ENCODE data around the gene ST6GALNAC2.
"Not testable (repeated sequence)": the region's sequence is repeated elsewhere in the genome, so short reads cannot be mapped to it uniquely, and the experiment has no call there.

Gene ST6GALNAC2

DNA sequence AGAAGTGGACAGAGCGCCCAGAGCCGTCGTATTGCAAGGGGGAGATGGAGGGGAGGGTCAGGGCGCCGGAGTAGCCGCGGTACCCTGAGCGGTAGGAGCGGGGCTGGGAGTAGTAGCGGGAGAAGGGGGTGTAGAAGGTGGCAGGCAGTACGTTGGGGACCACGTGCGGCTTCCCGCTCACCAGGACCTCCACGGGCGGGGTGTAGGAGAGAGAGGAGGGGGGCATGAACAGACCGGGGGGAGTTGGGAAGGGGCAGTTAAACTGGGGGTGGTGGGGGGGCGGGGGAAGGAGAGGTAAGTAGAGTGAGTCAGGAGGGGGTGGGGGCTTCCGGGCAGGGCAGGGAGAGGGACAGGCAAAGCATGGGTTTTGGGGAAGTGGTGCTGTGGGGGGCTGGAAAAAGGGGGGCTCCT, 16.8 kb downstream of the ST6GALNAC2 start:
- H3K36me3 ChIP-seq (ENCODE audit: control insufficient read depth, insufficient read depth, low read length): peaks cover 27% of the 10 kb centered on the region
- no peak overlapping the region for H3K4me3 ChIP-seq (ENCODE audit: extremely low read depth, insufficient read depth, low read length, poor library complexity, severe bottlenecking)
- H3K27ac ChIP-seq (ENCODE audit: low read depth, low read length, severe bottlenecking): no peak overlapping the region
- 53 to 69% methylated on average over 4 to 8 of the region's 19 CpGs for WGBS, 2 experiments (ENCODE audit: insufficient coverage in 2 of 2)
- H3K4me1 ChIP-seq (ENCODE audit: control insufficient read depth, insufficient read depth, low read length, poor library complexity, severe bottlenecking): peaks cover 3% of the 10 kb centered on the region
- H3K9me3 ChIP-seq (ENCODE audit: control insufficient read depth, low read length): peaks cover 7% of the 10 kb centered on the region

DNA sequence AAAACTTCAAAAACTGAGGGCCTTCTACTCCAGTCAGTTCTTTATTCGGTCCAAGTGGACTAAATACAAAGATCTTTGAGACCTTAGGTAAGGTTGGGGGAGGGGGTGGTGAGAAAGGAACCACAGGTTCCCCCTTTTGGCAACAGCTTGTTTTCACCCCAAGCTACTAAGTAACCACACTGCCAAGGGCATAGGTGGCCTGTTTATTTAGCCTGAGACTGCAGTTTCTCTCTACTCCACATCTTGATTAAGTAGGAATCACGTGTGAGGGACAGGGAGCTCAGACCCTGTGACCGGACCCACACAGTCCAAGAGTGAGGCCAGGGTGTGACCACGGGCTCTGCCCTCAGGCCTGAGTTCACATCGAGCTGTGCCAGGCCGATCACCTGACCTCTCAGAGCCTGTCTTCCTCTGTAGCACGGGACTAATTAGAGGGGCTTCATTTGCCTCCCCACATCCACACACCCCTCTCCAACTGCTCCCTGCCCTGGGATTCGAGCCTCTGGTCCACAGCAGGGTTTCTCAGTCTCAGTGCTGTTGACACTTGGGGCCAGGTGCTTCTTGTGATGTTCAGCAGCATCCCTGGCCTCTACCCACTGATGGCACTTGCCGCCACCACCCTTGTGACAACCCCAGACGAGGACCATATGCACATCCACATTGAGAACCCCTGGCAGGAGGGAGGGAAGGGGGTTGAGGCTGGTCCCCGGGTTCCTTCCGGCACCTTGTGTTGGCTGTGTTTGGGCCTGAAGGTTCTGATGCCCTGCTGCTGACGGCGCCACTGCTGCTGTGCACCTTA, 17.8 kb downstream of the ST6GALNAC2 start:
- H3K27ac ChIP-seq (ENCODE audit: low read depth, low read length, severe bottlenecking): no peak overlapping the region
- peaks cover 36% of the 10 kb centered on the region for H3K36me3 ChIP-seq (ENCODE audit: control insufficient read depth, insufficient read depth, low read length)
- H3K4me3 ChIP-seq (ENCODE audit: extremely low read depth, insufficient read depth, low read length, poor library complexity, severe bottlenecking): no peak overlapping the region
- H3K4me1 ChIP-seq (ENCODE audit: control insufficient read depth, insufficient read depth, low read length, poor library complexity, severe bottlenecking): peaks cover 4% of the 10 kb centered on the region
- 77 to 86% methylated on average over 10 to 11 of the region's 14 CpGs for WGBS, 2 experiments (ENCODE audit: insufficient coverage in 2 of 2)
- H3K9me3 ChIP-seq (ENCODE audit: control insufficient read depth, low read length): peaks cover 7% of the 10 kb centered on the region

DNA sequence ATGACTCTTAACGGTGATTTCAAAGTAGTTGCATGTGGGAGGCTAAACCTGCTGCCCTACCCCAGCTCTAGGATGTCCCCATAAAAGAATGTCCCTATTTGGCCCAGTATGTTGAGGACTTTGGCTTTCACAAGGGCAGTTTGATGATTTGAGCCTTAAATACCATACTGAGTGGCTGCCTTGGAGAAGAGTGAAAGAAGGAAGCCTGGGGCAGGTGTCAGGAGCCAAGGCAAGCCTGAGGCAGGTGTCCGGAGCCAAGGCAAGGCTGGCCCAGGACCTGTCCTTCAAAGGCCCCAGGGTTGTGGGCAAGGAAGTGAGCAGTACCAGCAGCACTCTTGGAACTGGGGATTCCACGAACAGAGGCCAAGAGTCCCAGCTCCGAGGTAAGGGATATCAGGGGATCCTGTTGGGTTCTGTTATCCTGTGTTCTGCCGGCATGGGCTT, 18.6 kb downstream of the ST6GALNAC2 start:
- 81 to 83% methylated on average over 5 of the region's 5 CpGs for WGBS, 2 experiments (ENCODE audit: insufficient coverage in 2 of 2)
- no peak overlapping the region for H3K27ac ChIP-seq (ENCODE audit: low read depth, low read length, severe bottlenecking)
- H3K9me3 ChIP-seq (ENCODE audit: control insufficient read depth, low read length): peaks cover 7% of the 10 kb centered on the region
- H3K36me3 ChIP-seq (ENCODE audit: control insufficient read depth, insufficient read depth, low read length): peaks cover 43% of the 10 kb centered on the region
- H3K4me1 ChIP-seq (ENCODE audit: control insufficient read depth, insufficient read depth, low read length, poor library complexity, severe bottlenecking): peaks cover 8% of the 10 kb centered on the region
- no peak overlapping the region for H3K4me3 ChIP-seq (ENCODE audit: extremely low read depth, insufficient read depth, low read length, poor library complexity, severe bottlenecking)

DNA sequence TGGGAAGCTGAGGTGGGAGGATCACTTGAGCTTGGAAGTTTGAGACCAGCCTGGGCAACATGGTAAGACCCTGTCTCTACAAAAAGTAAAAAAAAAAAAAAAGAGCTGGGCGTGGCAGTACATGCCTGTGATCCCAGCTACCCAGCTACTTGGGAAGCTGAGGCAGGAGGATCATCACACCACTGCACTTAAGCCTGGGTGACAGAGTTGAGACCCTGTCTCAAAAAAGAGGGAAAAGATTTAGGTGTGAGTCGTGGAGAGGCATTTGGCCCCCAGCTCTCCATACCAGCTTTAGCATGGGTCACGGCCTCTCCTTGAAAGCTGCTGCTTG, 19.1 kb downstream of the ST6GALNAC2 start:
- Histone ChIP-seq H3K4me1 (ENCODE audit: control insufficient read depth, insufficient read depth, low read length, poor library complexity, severe bottlenecking) (peaks cover 12% of the 10 kb centered on the region), H3K27ac (ENCODE audit: low read depth, low read length, severe bottlenecking) (no peak overlapping the region), H3K36me3 (ENCODE audit: control insufficient read depth, insufficient read depth, low read length) (peaks cover 47% of the 10 kb centered on the region), H3K9me3 (ENCODE audit: control insufficient read depth, low read length) (peaks cover 7% of the 10 kb centered on the region), H3K4me3 (ENCODE audit: extremely low read depth, insufficient read depth, low read length, poor library complexity, severe bottlenecking) (no peak overlapping the region)
- 40 to 41% methylated on average over 2 to 3 of the region's 3 CpGs for WGBS, 2 experiments (ENCODE audit: insufficient coverage in 2 of 2)

DNA sequence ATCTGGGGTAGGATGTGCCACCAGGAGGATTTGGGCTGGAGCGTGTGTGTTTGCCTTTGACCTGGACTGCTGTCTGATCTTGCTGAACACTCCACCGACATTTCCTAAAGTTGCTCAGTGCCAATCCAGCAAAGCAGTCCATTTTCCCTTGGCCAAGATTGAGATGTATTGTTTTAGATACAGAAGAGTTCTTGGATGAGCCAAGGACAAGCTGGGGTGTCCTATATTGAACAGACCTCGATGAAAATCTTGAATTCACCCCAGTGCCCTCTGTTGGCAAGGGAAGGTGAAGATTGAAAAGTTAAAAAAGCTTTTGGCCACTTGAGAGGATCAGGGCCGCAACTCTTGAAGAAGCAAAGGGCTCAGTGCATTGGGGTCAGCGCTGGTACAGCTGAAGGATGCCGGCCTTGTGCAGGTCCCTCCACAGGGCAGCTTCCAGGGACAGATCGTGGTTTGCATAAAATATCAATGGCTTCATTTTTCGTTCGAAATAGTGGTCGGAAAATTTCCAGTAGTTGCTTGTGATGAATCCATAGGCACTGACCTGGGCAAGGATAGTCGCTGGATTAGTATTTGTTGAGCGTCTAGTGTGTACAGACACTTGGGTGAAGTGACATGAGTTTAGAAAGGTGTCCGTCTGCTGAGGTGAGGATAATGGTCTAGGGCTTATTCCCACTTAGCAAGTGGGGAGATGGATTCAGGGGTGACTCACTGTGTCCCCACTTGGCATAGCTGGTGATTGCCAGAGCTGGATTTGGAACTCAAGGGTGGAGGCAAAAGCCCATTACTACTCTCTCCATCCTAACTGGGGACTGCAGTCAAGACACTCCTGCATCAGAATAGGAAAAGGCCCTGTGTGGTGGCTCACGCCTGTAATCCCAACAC, 19.7 kb downstream of the ST6GALNAC2 start:
- WGBS, 2 experiments (ENCODE audit: insufficient coverage in 2 of 2): 93 to 94% methylated on average over 11 to 13 of the region's 14 CpGs
- no peak overlapping the region for H3K27ac ChIP-seq (ENCODE audit: low read depth, low read length, severe bottlenecking)
- no peak overlapping the region for H3K4me3 ChIP-seq (ENCODE audit: extremely low read depth, insufficient read depth, low read length, poor library complexity, severe bottlenecking)
- peaks cover 6% of the 10 kb centered on the region for H3K9me3 ChIP-seq (ENCODE audit: control insufficient read depth, low read length)
- H3K36me3 ChIP-seq (ENCODE audit: control insufficient read depth, insufficient read depth, low read length): peaks cover 53% of the 10 kb centered on the region
- peaks cover 18% of the 10 kb centered on the region for H3K4me1 ChIP-seq (ENCODE audit: control insufficient read depth, insufficient read depth, low read length, poor library complexity, severe bottlenecking)

DNA sequence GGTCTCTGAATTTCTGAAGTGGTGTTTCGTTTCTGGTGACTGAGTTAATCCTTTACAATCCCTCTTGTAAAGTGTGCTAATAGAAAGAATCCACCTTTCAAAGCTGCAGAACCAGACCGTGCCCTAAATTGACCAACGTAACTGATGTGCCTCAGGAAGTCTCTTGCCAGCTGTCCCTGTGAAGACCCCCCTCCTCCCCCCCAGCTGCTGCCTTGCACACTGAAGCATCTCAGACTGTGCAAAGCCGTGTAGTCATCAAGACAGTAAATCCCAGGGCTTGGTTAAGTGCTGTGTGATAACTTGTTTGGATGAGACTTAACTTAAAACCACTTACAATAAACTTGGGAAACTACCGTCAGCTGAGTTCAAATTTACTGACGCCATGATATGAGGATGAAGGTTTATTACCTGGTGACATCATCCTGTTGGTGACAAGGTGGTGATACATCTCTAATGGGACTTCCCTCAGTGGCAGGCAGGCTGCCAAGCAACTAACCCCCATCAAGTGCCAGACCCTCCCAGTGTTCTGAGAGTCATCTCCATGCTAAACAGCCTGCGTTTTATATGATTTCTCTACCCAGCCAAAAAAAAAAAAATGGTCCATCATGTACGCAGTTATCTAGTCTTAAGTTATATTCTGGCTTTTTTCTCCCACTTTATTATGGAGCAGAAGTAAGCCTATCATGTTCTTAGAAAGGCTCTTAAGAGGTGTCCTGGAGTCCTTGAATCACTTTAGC, 20.5 kb downstream of the ST6GALNAC2 start:
- H3K9me3 ChIP-seq (ENCODE audit: control insufficient read depth, low read length); H3K4me3 ChIP-seq (ENCODE audit: extremely low read depth, insufficient read depth, low read length, poor library complexity, severe bottlenecking); H3K27ac ChIP-seq (ENCODE audit: low read depth, low read length, severe bottlenecking): not testable (repeated sequence)
- WGBS, 2 experiments (ENCODE audit: insufficient coverage in 2 of 2): 80 to 100% methylated on average over 1 to 2 of the region's 8 CpGs
- H3K36me3 ChIP-seq (ENCODE audit: control insufficient read depth, insufficient read depth, low read length): peaks cover 61% of the 10 kb centered on the region
- H3K4me1 ChIP-seq (ENCODE audit: control insufficient read depth, insufficient read depth, low read length, poor library complexity, severe bottlenecking): peaks cover 26% of the 10 kb centered on the region

DNA sequence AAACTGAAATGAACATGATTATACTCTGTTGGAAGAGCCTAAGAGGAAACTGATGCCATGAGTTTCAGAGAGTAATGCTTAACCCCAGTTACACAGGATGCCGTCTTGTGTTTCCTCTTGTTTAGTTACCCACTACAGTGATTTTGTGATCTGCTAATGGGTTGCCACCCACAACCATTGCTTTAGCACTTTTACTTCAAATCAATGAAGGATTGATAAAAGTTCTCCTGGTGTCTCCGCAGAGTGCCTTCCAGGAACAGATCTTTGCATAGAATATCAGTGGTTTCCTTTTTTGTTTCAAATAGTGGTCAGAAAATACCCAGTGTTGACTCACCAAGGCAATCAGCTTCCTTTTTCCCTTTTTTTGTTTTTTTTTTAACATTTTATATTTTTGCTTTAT, 22.3 kb downstream of the ST6GALNAC2 start:
- Histone ChIP-seq H3K4me1 (ENCODE audit: control insufficient read depth, insufficient read depth, low read length, poor library complexity, severe bottlenecking) (peaks cover 26% of the 10 kb centered on the region), H3K36me3 (ENCODE audit: control insufficient read depth, insufficient read depth, low read length) (peaks cover 75% of the 10 kb centered on the region)
- not testable (repeated sequence) for H3K27ac ChIP-seq (ENCODE audit: low read depth, low read length, severe bottlenecking); H3K9me3 ChIP-seq (ENCODE audit: control insufficient read depth, low read length); H3K4me3 ChIP-seq (ENCODE audit: extremely low read depth, insufficient read depth, low read length, poor library complexity, severe bottlenecking)
- 83% methylated on average over 1 of the region's 2 CpGs; no CpG with 5 or more reads in 1 of the 2 experiments for WGBS, 2 experiments (ENCODE audit: insufficient coverage in 2 of 2)

DNA sequence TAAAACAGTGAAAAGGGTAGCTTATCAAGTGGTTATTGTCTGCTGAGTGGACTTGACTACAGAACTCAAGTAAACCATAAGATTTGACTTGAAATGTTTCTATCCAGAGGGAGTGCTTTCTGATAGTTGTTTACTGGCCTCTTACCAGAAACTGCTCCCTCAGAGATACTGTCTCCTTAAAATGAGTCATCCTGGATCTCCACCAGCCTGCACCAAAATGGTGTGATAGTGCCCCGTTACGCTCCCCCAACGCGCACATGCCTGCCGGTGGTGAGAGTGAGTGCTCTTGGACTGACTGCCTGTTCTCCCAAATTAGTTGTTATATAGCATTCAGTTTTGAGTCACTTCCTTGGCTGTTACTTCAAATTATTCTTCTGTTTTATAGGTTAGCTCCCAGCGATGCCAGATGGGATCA, 22.9 kb downstream of the ST6GALNAC2 start:
- no peaks in the 10 kb centered on the region for H3K9me3 ChIP-seq (ENCODE audit: control insufficient read depth, low read length)
- peak overlapping the region; percentile 76 for H3K27ac ChIP-seq (ENCODE audit: low read depth, low read length, severe bottlenecking)
- peaks cover 26% of the 10 kb centered on the region for H3K4me1 ChIP-seq (ENCODE audit: control insufficient read depth, insufficient read depth, low read length, poor library complexity, severe bottlenecking)
- H3K36me3 ChIP-seq (ENCODE audit: control insufficient read depth, insufficient read depth, low read length): peaks cover 75% of the 10 kb centered on the region
- no peak overlapping the region for H3K4me3 ChIP-seq (ENCODE audit: extremely low read depth, insufficient read depth, low read length, poor library complexity, severe bottlenecking)
- 89 to 93% methylated on average over 3 to 5 of the region's 6 CpGs for WGBS, 2 experiments (ENCODE audit: insufficient coverage in 2 of 2)

DNA sequence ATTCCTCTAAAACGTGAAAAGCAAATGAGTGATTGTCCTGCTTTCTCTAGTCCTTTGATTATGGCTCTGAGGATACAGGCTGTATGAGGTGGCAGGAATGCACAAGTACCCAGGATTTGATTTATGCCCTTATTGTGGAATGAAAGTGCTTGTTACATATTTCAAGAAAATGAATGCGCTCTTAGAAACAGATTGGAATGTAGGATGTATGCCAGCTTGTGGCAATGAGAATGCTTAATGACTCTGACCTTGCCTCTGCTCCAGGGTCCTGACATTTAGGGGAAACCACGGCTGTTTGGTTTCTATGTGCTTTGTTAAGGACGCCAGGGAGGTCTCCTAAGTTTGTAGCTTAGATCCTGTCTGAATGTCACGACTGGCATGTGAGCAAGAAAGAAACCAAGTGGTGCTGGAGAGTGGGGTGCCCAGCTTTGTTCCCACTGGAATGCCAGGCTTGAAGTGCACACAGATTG, 23.8 kb downstream of the ST6GALNAC2 start:
- peaks cover 71% of the 10 kb centered on the region for H3K36me3 ChIP-seq (ENCODE audit: control insufficient read depth, insufficient read depth, low read length)
- 78 to 96% methylated on average over 3 to 4 of the region's 5 CpGs for WGBS, 2 experiments (ENCODE audit: insufficient coverage in 2 of 2)
- no peaks in the 10 kb centered on the region for H3K9me3 ChIP-seq (ENCODE audit: control insufficient read depth, low read length)
- peaks cover 26% of the 10 kb centered on the region for H3K4me1 ChIP-seq (ENCODE audit: control insufficient read depth, insufficient read depth, low read length, poor library complexity, severe bottlenecking)
- H3K4me3 ChIP-seq (ENCODE audit: extremely low read depth, insufficient read depth, low read length, poor library complexity, severe bottlenecking): no peak overlapping the region
- peak overlapping the region; percentile 17 for H3K27ac ChIP-seq (ENCODE audit: low read depth, low read length, severe bottlenecking)

DNA sequence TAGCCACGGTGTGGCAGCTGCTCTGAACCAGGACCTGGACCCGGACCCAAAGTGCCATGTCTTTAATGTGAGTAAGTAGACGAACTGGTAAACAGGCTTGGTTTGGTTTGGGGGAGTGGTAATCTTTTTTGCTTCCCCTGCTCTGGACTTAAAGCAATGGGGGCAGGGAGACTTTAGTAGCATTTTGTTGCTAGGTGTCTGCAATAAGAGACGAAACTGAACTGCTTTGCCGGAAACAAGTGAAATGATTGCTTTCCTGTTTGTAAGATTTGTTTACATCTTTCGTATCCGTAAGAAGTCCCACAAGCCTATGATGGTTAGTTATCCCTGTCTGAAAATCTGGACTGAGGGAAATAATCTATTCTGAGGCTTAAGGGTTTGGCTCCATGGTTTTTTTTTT, 24.3 kb downstream of the ST6GALNAC2 start:
- WGBS, 2 experiments (ENCODE audit: insufficient coverage in 2 of 2): 94 to 99% methylated on average over 7 of the region's 7 CpGs
- H3K4me3 ChIP-seq (ENCODE audit: extremely low read depth, insufficient read depth, low read length, poor library complexity, severe bottlenecking): no peak overlapping the region
- H3K9me3 ChIP-seq (ENCODE audit: control insufficient read depth, low read length): no peaks in the 10 kb centered on the region
- peak overlapping the region; percentile 17 for H3K27ac ChIP-seq (ENCODE audit: low read depth, low read length, severe bottlenecking)
- H3K36me3 ChIP-seq (ENCODE audit: control insufficient read depth, insufficient read depth, low read length): peaks cover 69% of the 10 kb centered on the region
- peaks cover 26% of the 10 kb centered on the region for H3K4me1 ChIP-seq (ENCODE audit: control insufficient read depth, insufficient read depth, low read length, poor library complexity, severe bottlenecking)
